OCI-LY1 (cell line): ENCODE results near the gene KRTAP1-5.
"Not testable (repeated sequence)": the region's sequence is repeated elsewhere in the genome, so short reads cannot be mapped to it uniquely, and the experiment has no call there.

Experiments
- H2AFZ ChIP-seq: fragments of 200-600 bp; sonication (generic), shearing (Covaris generic); 2 replicates; pipeline ENCODE4 v1.6.0; 2014; ENCODE audit warnings: antibody characterized with exemption, mild to moderate bottlenecking, low read length
- H3F3A ChIP-seq: fragments of 200-600 bp; sonication (generic), shearing (Covaris generic); 2 replicates; pipeline ENCODE4 v1.6.0; 2014; ENCODE audit warnings: mild to moderate bottlenecking, antibody characterized with exemption, low read length, moderate library complexity; ENCODE audit not compliant: insufficient read depth
- H3K27ac ChIP-seq: fragments of 200-600 bp; sonication (generic); 2 replicates; pipeline ENCODE4 v1.5.1; 2014; ENCODE audit warnings: low read length, mixed run types, mild to moderate bottlenecking, low read depth; ENCODE audit not compliant: poor library complexity, severe bottlenecking
- H3K27me3 ChIP-seq: fragments of 200-600 bp; sonication (generic); 2 replicates; pipeline ENCODE4 v1.6.0; 2014; ENCODE audit warnings: antibody characterized with exemption, mild to moderate bottlenecking, low read length, moderate library complexity; ENCODE audit not compliant: insufficient read depth
- H3K36me3 ChIP-seq: fragments of 200-600 bp; sonication (generic); 2 replicates; pipeline ENCODE4 v1.6.1; 2014; ENCODE audit warnings: mild to moderate bottlenecking, antibody characterized with exemption, low read length, moderate library complexity, mixed read lengths; ENCODE audit not compliant: insufficient read depth
- H3K4me1 ChIP-seq: fragments of 200-600 bp; sonication (generic); 2 replicates; pipeline ENCODE4 v1.5.1; 2014; ENCODE audit warnings: mild to moderate bottlenecking, low read length, moderate library complexity; ENCODE audit not compliant: insufficient read depth, severe bottlenecking
- H3K4me2 ChIP-seq: fragments of 200-600 bp; sonication (generic), shearing (Covaris generic); 2 replicates; pipeline ENCODE4 v1.6.1; 2014; ENCODE audit warnings: low read length
- H3K4me3 ChIP-seq: fragments of 200-600 bp; sonication (generic); 2 replicates; pipeline ENCODE4 v1.5.1; 2014; ENCODE audit warnings: low read length, low read depth, mild to moderate bottlenecking, mixed read lengths; ENCODE audit not compliant: poor library complexity, severe bottlenecking
- H3K79me2 ChIP-seq: fragments of 200-600 bp; shearing (Covaris generic); 2 replicates; pipeline ENCODE4 v1.6.1; 2016; ENCODE audit warnings: mixed run types, low read length, mixed read lengths; ENCODE audit not compliant: insufficient read depth
- H3K9ac ChIP-seq: fragments of 200-600 bp; sonication (generic), shearing (Covaris generic); 2 replicates; pipeline ENCODE4 v1.6.1; 2014; ENCODE audit warnings: mild to moderate bottlenecking, low read length, mixed read lengths
- H3K9me2 ChIP-seq: fragments of 200-600 bp; sonication (generic), shearing (Covaris generic); 2 replicates; pipeline ENCODE4 v1.6.1; 2014; ENCODE audit warnings: low read depth, mild to moderate bottlenecking, low read length, mixed read lengths
- H3K9me3 ChIP-seq: fragments of 200-600 bp; shearing (Covaris generic); 2 replicates; pipeline ENCODE4 v1.6.1; 2014; ENCODE audit warnings: low read length, mixed read lengths
- H4K20me1 ChIP-seq: fragments of 200-600 bp; sonication (generic), shearing (Covaris generic); 2 replicates; pipeline ENCODE4 v1.6.0; 2016; ENCODE audit warnings: mild to moderate bottlenecking, low read length; ENCODE audit not compliant: insufficient read depth
- EZH2 ChIP-seq: fragments of 200-600 bp; sonication (generic), shearing (Covaris generic); IDR thresholded peaks from 2 replicates; pipeline ENCODE4 v1.8.0; 2017; ENCODE audit warnings: borderline replicate concordance, mixed run types, mild to moderate bottlenecking, antibody characterized with exemption, low read length, moderate library complexity, mixed read lengths
- TF ChIP-seq, protein P1 (sequence below): fragments of 200-600 bp; sonication (generic), shearing (Covaris generic); IDR thresholded peaks from 2 replicates; pipeline ENCODE4 v1.5.1; 2017; ENCODE audit warnings: mild to moderate bottlenecking, antibody characterized with exemption, low read length, moderate library complexity, mixed read lengths

Gene KRTAP1-5

DNA sequence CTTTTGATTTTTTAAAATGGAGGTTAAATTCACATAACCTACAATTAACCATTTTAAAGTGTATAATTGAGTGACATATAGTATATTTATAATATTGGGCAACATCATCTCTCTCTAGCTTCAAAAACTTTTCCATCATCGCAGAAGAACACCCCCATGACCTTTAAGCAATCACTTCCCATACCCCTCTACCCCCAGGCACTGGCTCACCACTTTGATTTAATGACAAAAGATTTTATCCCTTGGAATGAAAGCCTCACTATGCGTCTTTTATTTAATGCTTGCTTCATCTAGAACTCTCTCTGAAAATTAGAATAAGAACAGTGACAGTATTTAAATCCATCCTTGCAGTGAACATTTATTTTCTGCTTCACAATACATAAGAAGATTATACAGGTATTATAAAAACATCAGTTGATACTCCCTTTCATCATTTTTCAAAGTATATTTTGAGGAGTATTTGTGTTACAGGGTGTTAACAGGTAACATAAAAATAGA is 10.9 kb upstream of the KRTAP1-5 start:
- Histone ChIP-seq H4K20me1 (no peaks in the 10 kb centered on the region), H3K79me2 (no peaks in the 10 kb centered on the region), H3K4me1 (no peaks in the 10 kb centered on the region), H3K36me3 (no peaks in the 10 kb centered on the region), H3K27me3 (no peaks in the 10 kb centered on the region), H3K9me3 (no peaks in the 10 kb centered on the region), H3K27ac (no peak overlapping the region), H3K9ac (no peak overlapping the region), H2AFZ (no peak overlapping the region), H3K9me2 (no peaks in the 10 kb centered on the region), H3K4me2 (no peak overlapping the region), H3F3A (no peaks in the 10 kb centered on the region), H3K4me3 (no peak overlapping the region)
- TF ChIP-seq, protein P1, sequence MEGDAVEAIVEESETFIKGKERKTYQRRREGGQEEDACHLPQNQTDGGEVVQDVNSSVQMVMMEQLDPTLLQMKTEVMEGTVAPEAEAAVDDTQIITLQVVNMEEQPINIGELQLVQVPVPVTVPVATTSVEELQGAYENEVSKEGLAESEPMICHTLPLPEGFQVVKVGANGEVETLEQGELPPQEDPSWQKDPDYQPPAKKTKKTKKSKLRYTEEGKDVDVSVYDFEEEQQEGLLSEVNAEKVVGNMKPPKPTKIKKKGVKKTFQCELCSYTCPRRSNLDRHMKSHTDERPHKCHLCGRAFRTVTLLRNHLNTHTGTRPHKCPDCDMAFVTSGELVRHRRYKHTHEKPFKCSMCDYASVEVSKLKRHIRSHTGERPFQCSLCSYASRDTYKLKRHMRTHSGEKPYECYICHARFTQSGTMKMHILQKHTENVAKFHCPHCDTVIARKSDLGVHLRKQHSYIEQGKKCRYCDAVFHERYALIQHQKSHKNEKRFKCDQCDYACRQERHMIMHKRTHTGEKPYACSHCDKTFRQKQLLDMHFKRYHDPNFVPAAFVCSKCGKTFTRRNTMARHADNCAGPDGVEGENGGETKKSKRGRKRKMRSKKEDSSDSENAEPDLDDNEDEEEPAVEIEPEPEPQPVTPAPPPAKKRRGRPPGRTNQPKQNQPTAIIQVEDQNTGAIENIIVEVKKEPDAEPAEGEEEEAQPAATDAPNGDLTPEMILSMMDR, result no peak
- no peak for TF ChIP-seq EZH2

DNA sequence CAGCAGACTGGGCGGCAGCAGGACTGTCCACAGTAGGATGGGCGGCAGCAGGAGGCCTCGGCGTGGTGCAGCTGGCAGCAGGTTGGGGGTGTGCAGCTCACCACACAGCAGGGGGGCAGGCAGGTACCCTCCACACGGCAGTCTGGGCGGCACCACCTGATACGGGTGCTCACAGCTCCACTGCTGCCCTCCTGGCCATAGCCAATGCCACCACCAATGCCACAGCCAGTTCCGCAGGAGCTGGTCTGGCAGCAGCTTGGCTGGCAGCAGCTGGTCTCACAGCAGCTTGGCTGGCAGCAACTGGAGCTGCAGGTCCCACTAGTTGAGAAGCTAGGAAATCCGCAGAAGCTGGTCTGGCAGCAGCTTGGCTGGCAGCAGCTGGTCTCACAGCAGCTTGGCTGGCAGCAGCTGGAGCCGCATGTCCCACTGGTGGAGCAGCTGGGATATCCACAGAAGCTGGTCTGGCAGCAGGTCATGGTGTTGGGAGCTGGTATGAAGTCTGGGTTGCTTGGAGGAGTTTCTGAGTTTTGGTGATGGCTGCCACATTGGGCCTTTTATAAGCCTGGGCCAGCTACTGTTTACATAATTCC is 7.4 kb upstream of the KRTAP1-5 start, which contains the start of gene KRTAP1-3:
KRTAP1-3 (minus strand) TSS at position 529 of the 590 bp plus-strand sequence; CDS start at position 476, 53 bp downstream.
- not testable (repeated sequence) for H3K9ac ChIP-seq, H4K20me1 ChIP-seq, H3K79me2 ChIP-seq, H3K4me2 ChIP-seq, H3K36me3 ChIP-seq, H3K4me1 ChIP-seq, H3K4me3 ChIP-seq, H3F3A ChIP-seq, H3K27me3 ChIP-seq, H3K27ac ChIP-seq, H3K9me3 ChIP-seq, H2AFZ ChIP-seq, H3K9me2 ChIP-seq

DNA sequence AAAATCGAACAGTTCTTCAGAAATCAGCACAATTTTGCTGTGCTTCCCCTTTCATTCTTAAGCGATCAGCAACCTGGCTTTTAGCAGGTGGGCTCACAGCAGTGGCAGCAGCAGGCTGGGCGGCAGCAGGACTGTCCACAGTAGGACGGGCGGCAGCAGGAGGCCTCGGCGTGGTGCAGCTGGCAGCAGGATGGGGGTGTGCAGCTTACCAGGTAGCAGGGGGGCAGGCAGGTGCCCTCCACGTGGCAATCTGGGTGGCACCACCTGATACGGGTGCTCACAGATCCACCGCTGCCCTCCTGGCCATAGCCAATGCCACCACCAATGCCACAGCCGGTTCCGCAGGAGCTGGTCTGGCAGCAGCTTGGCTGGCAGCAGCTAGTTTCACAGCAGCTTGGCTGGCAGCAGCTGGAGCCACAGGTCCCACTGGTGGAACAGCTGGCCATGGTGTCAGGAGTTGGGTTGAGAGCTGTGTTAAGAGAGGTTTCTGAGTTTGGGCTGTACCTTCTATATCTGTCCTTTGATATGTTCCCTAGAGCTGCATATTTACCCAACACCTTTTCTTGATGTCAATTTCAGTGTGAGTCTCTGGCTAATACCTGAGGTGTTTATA is 2.7 kb upstream of the KRTAP1-5 start, which contains the start of gene KRTAP1-4:
KRTAP1-4 (minus strand) TSS at position 563 of the 613 bp plus-strand sequence; CDS start at position 446, 117 bp downstream.
- Histone ChIP-seq H4K20me1 (no peaks in the 10 kb centered on the region), H3K4me3 (no peak within 1 kb of the TSS)

More for the DNA sequence above, 2.7 kb upstream of the KRTAP1-5 start, which contains the start of gene KRTAP1-4:
- Histone ChIP-seq H3K9me3 (no peaks in the 10 kb centered on the region), H3K9ac (no peak within 1 kb of the TSS), H3K9me2 (no peaks in the 10 kb centered on the region), H2AFZ (no peak within 1 kb of the TSS), H3K79me2 (no peaks in the 10 kb centered on the region), H3K27me3 (no peaks in the 10 kb centered on the region), H3K4me1 (no peaks in the 10 kb centered on the region), H3K4me2 (no peak within 1 kb of the TSS), H3K27ac (no peak within 1 kb of the TSS), H3K36me3 (no peaks in the 10 kb centered on the region), H3F3A (no peaks in the 10 kb centered on the region)
- TF ChIP-seq EZH2, result no peak
- TF ChIP-seq, protein P1, result no peak
